Thyroid gland (tissue), 4 donors: ENCODE measurements around the gene TUBE1. TPM values are rescaled to one million over a fixed set of nuclear protein-coding genes. Genes with fewer than 3 reads are reported as not detected.

Experiments
- DNase-seq, 2 donors: peaks; one replicate each; pipeline ENCODE4 v3.0.0-alpha.2; 2019
- H3K27ac ChIP-seq, 3 donors: fragments of 200-600 bp; sonication (generic); 1 replicate in 2 of 3; 2 replicates in 1 of 3; pipeline ENCODE4 v1.5.1; 2016 to 2019; ENCODE audit warnings: mild to moderate bottlenecking in 1 of 3, moderate library complexity in 1 of 3
- H3K27me3 ChIP-seq: fragments of 200-600 bp; sonication (generic); one replicate; pipeline ENCODE4 v1.5.1; 2019
- H3K36me3 ChIP-seq, 2 donors: fragments of 200-600 bp; sonication (generic); one replicate each; pipeline ENCODE4 v1.5.1; 2016 to 2019
- H3K4me1 ChIP-seq, 2 donors: fragments of 200-600 bp; sonication (generic); one replicate each; pipeline ENCODE4 v1.5.1; 2017 to 2019
- H3K4me3 ChIP-seq, 3 donors: fragments of 200-600 bp; sonication (generic); replicated peaks in 1 of 3; 1 replicate in 2 of 3; 2 replicates in 1 of 3; pipeline ENCODE4 v1.5.1; 2016; ENCODE audit warnings: mild to moderate bottlenecking in 1 of 3
- H3K9me3 ChIP-seq: fragments of 200-600 bp; sonication (generic); one replicate; pipeline ENCODE4 v1.5.1; 2017
- CTCF ChIP-seq, 6 experiments: fragments of 200-600 bp in 3 of 6; fragments of 450-650 bp in 3 of 6; sonication (generic) in 3 of 6; IDR thresholded peaks; one replicate each; pipeline ENCODE4 v1.5.1; 2016 to 2019; ENCODE audit warnings: antibody characterized with exemption in 6 of 6, mild to moderate bottlenecking in 2 of 6, inconsistent platforms in 1 of 6, moderate library complexity in 1 of 6
- POLR2A ChIP-seq, 2 donors: fragments of 450-650 bp; IDR thresholded peaks; one replicate each; pipeline ENCODE4 v1.6.1; 2017; ENCODE audit warnings: antibody characterized with exemption in 2 of 2, mild to moderate bottlenecking in 2 of 2, moderate library complexity in 1 of 2
- WGBS, 2 donors: methylation state at CpG; one replicate each; pipeline ENCODE4 v1.1.5; 2017; 5-methylcytosine and 5-hydroxymethylcytosine counted together
- intact Hi-C: fragments of 100-400 bp; cut with DNase I; formaldehyde crosslinking; loops from one replicate; pipeline ENCODE4 v1.15.1; 2023
- total RNA-seq, 4 donors: library from RNA; depleted of rRNA; stranded (reverse); fragments of >200 nt; gene quantifications; one replicate each; pipeline ENCODE4 v1.2.3, GENCODE V29; 2016

TUBE1 gene
- total RNA-seq, 4 donors from 2014 or later: 28.8 to 56.4 (median 38.8) TPM

GRCh38 chr6:112034616-112034995, 52.7 kb downstream of the TUBE1 start:
- no peak for DNase-seq
- Histone ChIP-seq H3K9me3 (no peaks in the 10 kb centered on the region), H3K36me3 (no peaks in the 10 kb centered on the region), H3K4me3 (no peak overlapping the region), H3K4me1 (peaks cover 19 to 32% of the 10 kb centered on the region in 2 donors), H3K27me3 (no peaks in the 10 kb centered on the region), H3K27ac (peak overlapping the region in 2 of 3 donors; percentile 36 to 64)
- intact Hi-C loops: no loop called here
- TF ChIP-seq CTCF (IDR thresholded peaks at IDR 0.05) (no peak), POLR2A (IDR thresholded peaks at IDR 0.05) (no peak)
- WGBS, 2 donors: 95 to 97% methylated on average over 4 of the region's 4 CpGs

GRCh38 chr6:112033791-112034615, 53.3 kb downstream of the TUBE1 start:
- WGBS, 2 donors: 86% methylated on average over 6 of the region's 6 CpGs
- H3K36me3 ChIP-seq: no peaks in the 10 kb centered on the region
- intact Hi-C loops: no loop called here
- peaks cover 19 to 38% of the 10 kb centered on the region in 2 donors for H3K4me1 ChIP-seq
- H3K9me3 ChIP-seq: no peaks in the 10 kb centered on the region
- DNase-seq: no peak
- H3K27ac ChIP-seq: peak overlapping the region in 1 of 3 donors; percentile 64
- H3K4me3 ChIP-seq: no peak overlapping the region
- TF ChIP-seq POLR2A (IDR thresholded peaks at IDR 0.05): no peak
- H3K27me3 ChIP-seq: no peaks in the 10 kb centered on the region

- DNase-seq: no peak
- no peaks in the 10 kb centered on the region for H3K27me3 ChIP-seq
- no peak overlapping the region for H3K27ac ChIP-seq
- peaks cover 19 to 31% of the 10 kb centered on the region in 2 donors for H3K4me1 ChIP-seq
- intact Hi-C loops: no loop called here
- WGBS, 2 donors: 89 to 90% methylated on average over 6 of the region's 6 CpGs
- TF ChIP-seq CTCF (IDR thresholded peaks at IDR 0.05) (no peak), POLR2A (IDR thresholded peaks at IDR 0.05) (no peak)
- H3K36me3 ChIP-seq: no peaks in the 10 kb centered on the region
- H3K9me3 ChIP-seq: no peaks in the 10 kb centered on the region
- no peak overlapping the region for H3K4me3 ChIP-seq
These were observed 54.6 kb downstream of the TUBE1 start for GRCh38 chr6:112032728-112033127.

GRCh38 chr6:112031960-112032359, 55.3 kb downstream of the TUBE1 start:
- H3K27me3 ChIP-seq: no peaks in the 10 kb centered on the region
- intact Hi-C loops: no loop called here
- no peaks in the 10 kb centered on the region for H3K9me3 ChIP-seq
- H3K36me3 ChIP-seq: no peaks in the 10 kb centered on the region
- H3K27ac ChIP-seq: peak overlapping the region in 2 of 3 donors; percentile 68 to 70
- H3K4me3 ChIP-seq: no peak overlapping the region
- WGBS, 2 donors: 85 to 90% methylated on average over 6 of the region's 6 CpGs
- no peak for DNase-seq
- TF ChIP-seq CTCF (IDR thresholded peaks at IDR 0.05) (no peak), POLR2A (IDR thresholded peaks at IDR 0.05) (no peak)
- H3K4me1 ChIP-seq: peaks cover 19 to 31% of the 10 kb centered on the region in 2 donors

GRCh38 chr6:112030961-112031660, 56.2 kb downstream of the TUBE1 start:
- Histone ChIP-seq H3K4me1 (peaks cover 19 to 31% of the 10 kb centered on the region in 2 donors), H3K27me3 (no peaks in the 10 kb centered on the region), H3K36me3 (no peaks in the 10 kb centered on the region), H3K9me3 (no peaks in the 10 kb centered on the region), H3K4me3 (no peak overlapping the region), H3K27ac (peak overlapping the region; percentile 62 to 70 (median 68))
- DNase-seq: no peak
- intact Hi-C loops: no loop called here
- no peak for TF ChIP-seq POLR2A (IDR thresholded peaks at IDR 0.05)
- TF ChIP-seq CTCF (IDR thresholded peaks at IDR 0.05): peak in 1 of 6 experiments; percentile 17
- WGBS, 2 donors: 37 to 52% methylated on average over 3 of the region's 3 CpGs
